Measurements from ENCODE around the gene METTL8.
"Not testable (repeated sequence)": the region's sequence is repeated elsewhere in the genome, so short reads cannot be mapped to it uniquely, and the experiment has no call there.

METTL8 gene

DNA sequence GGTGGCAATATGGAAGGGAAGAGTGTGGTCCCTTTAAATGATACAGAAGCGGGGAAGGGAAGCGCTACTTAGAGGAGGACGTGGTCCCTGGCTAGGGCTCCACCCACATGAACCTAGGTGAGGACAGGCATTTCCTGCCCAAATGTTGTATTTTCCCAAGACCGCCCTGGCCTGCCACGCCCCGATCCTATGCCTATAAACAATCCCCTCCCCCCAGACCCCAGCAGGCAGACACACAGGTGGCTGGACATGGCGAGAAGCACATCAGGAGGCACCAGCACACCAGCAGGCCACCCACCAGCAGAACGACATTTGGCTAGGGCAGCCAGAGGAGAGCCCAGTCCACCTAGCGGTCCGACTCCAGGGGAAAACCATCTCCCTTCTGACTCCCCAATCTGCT lies 47.2 kb downstream of the METTL8 start:
- no peak for DNase-seq (ENCODE audit: low read depth in 1 of 2, low spot score in 1 of 2)
- Histone ChIP-seq H3K4me3 (replicated peaks; ENCODE audit: insufficient read depth, low read length) (no peak overlapping the region), H3K27me3 (ENCODE audit: insufficient read depth, poor library complexity, severe bottlenecking) (no peaks in the 10 kb centered on the region), H3K27ac (replicated peaks) (no peak overlapping the region)
- TF ChIP-seq, protein P1, sequence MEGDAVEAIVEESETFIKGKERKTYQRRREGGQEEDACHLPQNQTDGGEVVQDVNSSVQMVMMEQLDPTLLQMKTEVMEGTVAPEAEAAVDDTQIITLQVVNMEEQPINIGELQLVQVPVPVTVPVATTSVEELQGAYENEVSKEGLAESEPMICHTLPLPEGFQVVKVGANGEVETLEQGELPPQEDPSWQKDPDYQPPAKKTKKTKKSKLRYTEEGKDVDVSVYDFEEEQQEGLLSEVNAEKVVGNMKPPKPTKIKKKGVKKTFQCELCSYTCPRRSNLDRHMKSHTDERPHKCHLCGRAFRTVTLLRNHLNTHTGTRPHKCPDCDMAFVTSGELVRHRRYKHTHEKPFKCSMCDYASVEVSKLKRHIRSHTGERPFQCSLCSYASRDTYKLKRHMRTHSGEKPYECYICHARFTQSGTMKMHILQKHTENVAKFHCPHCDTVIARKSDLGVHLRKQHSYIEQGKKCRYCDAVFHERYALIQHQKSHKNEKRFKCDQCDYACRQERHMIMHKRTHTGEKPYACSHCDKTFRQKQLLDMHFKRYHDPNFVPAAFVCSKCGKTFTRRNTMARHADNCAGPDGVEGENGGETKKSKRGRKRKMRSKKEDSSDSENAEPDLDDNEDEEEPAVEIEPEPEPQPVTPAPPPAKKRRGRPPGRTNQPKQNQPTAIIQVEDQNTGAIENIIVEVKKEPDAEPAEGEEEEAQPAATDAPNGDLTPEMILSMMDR (IDR thresholded peaks at IDR 0.05; ENCODE audit: insufficient read depth, low read length), result no peak
- TF ChIP-seq SPI1 (IDR thresholded peaks at IDR 0.05; ENCODE audit: borderline replicate concordance, low read depth) (no peak), GABPA (IDR thresholded peaks at IDR 0.05; ENCODE audit: low read depth) (no peak), POLR2AphosphoS5 (IDR thresholded peaks at IDR 0.05; ENCODE audit: low read depth) (no peak)
- TF ChIP-seq, protein P2, sequence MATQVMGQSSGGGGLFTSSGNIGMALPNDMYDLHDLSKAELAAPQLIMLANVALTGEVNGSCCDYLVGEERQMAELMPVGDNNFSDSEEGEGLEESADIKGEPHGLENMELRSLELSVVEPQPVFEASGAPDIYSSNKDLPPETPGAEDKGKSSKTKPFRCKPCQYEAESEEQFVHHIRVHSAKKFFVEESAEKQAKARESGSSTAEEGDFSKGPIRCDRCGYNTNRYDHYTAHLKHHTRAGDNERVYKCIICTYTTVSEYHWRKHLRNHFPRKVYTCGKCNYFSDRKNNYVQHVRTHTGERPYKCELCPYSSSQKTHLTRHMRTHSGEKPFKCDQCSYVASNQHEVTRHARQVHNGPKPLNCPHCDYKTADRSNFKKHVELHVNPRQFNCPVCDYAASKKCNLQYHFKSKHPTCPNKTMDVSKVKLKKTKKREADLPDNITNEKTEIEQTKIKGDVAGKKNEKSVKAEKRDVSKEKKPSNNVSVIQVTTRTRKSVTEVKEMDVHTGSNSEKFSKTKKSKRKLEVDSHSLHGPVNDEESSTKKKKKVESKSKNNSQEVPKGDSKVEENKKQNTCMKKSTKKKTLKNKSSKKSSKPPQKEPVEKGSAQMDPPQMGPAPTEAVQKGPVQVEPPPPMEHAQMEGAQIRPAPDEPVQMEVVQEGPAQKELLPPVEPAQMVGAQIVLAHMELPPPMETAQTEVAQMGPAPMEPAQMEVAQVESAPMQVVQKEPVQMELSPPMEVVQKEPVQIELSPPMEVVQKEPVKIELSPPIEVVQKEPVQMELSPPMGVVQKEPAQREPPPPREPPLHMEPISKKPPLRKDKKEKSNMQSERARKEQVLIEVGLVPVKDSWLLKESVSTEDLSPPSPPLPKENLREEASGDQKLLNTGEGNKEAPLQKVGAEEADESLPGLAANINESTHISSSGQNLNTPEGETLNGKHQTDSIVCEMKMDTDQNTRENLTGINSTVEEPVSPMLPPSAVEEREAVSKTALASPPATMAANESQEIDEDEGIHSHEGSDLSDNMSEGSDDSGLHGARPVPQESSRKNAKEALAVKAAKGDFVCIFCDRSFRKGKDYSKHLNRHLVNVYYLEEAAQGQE (IDR thresholded peaks at IDR 0.05; ENCODE audit: insufficient replicate concordance, low read depth), result no peak

DNA sequence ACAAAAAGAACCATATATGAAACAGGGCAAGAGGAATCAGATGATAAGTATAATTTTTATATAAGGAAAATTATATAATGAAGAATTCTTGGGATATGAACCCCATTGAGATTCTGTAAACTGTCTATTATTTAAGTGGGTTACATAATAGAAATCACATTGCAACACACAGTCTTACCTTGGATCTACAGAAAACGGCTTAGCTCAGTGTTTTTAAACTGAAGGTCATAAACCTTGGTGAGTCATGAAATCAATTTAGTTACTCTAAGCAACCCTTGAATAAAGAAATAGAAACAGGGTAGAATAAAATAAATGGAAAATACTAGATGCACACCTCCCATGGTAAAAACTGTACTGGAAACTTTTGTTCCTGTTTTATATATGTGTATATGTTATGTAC lies 50.7 kb downstream of the METTL8 start:
- H3K4me3 ChIP-seq (replicated peaks; ENCODE audit: insufficient read depth, low read length), result no peak overlapping the region
- no peak for TF ChIP-seq POLR2AphosphoS5 (IDR thresholded peaks at IDR 0.05; ENCODE audit: low read depth)
- TF ChIP-seq GABPA (IDR thresholded peaks at IDR 0.05; ENCODE audit: low read depth), result no peak
- no peak for TF ChIP-seq SPI1 (IDR thresholded peaks at IDR 0.05; ENCODE audit: borderline replicate concordance, low read depth)
- H3K27ac ChIP-seq (replicated peaks), result no peak overlapping the region
- DNase-seq (ENCODE audit: low read depth in 1 of 2, low spot score in 1 of 2), result no peak
- no peaks in the 10 kb centered on the region for H3K27me3 ChIP-seq (ENCODE audit: insufficient read depth, poor library complexity, severe bottlenecking)

DNA sequence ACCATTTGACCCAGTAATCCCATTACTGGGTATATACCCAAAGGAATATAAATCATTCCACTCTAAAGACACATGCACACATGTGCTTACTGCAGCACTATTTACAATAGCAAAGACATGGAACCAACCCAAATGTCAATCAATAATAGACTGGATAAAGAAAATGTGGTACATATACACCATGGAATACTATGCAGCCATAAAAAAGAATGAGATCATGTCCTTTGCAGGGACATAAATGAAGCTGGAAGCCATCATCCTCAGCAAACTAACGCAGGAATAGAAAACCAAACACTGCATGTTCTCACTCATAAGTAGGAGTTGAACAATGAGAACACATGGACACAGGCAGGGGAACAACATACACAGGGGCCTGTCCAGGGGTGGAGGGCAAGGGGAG lies 51.6 kb downstream of the METTL8 start:
- H3K4me3 ChIP-seq (replicated peaks; ENCODE audit: insufficient read depth, low read length); DNase-seq (ENCODE audit: low read depth in 1 of 2, low spot score in 1 of 2); H3K27me3 ChIP-seq (ENCODE audit: insufficient read depth, poor library complexity, severe bottlenecking); H3K27ac ChIP-seq (replicated peaks): not testable (repeated sequence)

DNA sequence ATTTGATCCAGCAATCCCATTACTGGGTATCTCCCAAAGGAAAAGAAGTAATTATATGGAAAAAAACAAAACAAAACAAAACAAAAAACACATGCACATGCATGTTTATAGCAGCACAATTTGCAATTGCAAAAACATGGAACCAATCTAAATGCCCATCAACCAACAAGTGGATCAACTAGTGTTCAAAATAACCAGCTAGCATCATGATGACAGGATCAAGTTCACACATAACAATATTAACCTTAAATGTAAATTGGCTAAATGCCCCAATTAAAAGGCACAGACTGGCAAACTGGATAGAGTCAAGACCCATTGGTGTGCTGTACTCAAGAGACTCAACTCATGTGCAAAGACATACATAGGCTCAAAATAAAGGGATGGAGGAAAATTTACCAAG lies 55.9 kb downstream of the METTL8 start:
- not testable (repeated sequence) for H3K4me3 ChIP-seq (replicated peaks; ENCODE audit: insufficient read depth, low read length); DNase-seq (ENCODE audit: low read depth in 1 of 2, low spot score in 1 of 2); H3K27ac ChIP-seq (replicated peaks); H3K27me3 ChIP-seq (ENCODE audit: insufficient read depth, poor library complexity, severe bottlenecking)

DNA sequence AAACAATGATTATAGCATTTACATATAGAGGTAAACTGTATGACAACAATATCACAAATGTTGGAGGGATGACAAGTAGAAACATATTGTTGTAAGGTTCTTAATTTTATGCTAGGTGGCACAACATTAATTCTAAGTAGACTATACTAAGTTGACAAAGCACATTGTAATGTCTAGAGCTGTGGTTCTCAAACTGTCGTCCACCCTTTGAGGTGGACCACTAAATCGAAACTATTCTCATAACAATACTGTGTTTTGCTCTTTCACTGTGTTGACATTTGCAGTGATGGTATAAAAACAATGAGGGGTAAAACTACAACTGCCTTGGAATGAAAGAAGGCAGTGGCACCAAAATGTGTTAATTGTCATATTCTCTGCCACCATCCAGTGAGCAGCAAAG lies 66.1 kb downstream of the METTL8 start:
- no peak for DNase-seq (ENCODE audit: low read depth in 1 of 2, low spot score in 1 of 2)
- H3K27me3 ChIP-seq (ENCODE audit: insufficient read depth, poor library complexity, severe bottlenecking), result no peaks in the 10 kb centered on the region
- TF ChIP-seq, protein P1 (IDR thresholded peaks at IDR 0.05; ENCODE audit: insufficient read depth, low read length), result no peak
- TF ChIP-seq, protein P2 (IDR thresholded peaks at IDR 0.05; ENCODE audit: insufficient replicate concordance, low read depth), result no peak
- TF ChIP-seq SPI1 (IDR thresholded peaks at IDR 0.05; ENCODE audit: borderline replicate concordance, low read depth) (no peak), GABPA (IDR thresholded peaks at IDR 0.05; ENCODE audit: low read depth) (no peak), POLR2AphosphoS5 (IDR thresholded peaks at IDR 0.05; ENCODE audit: low read depth) (no peak)
- H3K4me3 ChIP-seq (replicated peaks; ENCODE audit: insufficient read depth, low read length), result no peak overlapping the region
- no peak overlapping the region for H3K27ac ChIP-seq (replicated peaks)

Data from HL-60 (cell line).